Cardiac muscle cell (in vitro differentiated cells and primary cell): ENCODE measurements around the gene HTR5A. TPM values are rescaled to one million over a fixed set of nuclear protein-coding genes. Genes with fewer than 3 reads are reported as not detected.

ENCODE experiments used
- DNase-seq, 2 donors: peaks; one replicate each; pipeline versions ENCODE4 v3.0.0 to v3.0.0-alpha.2; 2010 to 2017; ENCODE audit warnings: low read depth in 1 of 2, low spot score in 1 of 2
- H3K27ac ChIP-seq: fragments of 200-600 bp; sonication (generic); 2 replicates; pipeline ENCODE4 v1.5.1; 2016
- H3K27me3 ChIP-seq: fragments of 200-600 bp; sonication (generic); 2 replicates; pipeline ENCODE4 v1.6.0; 2016; ENCODE audit warnings: control low read depth
- H3K36me3 ChIP-seq: fragments of 200-600 bp; sonication (generic); 2 replicates; pipeline ENCODE4 v1.5.1; 2016; ENCODE audit warnings: control low read depth
- H3K4me1 ChIP-seq: fragments of 200-600 bp; sonication (generic); 2 replicates; pipeline ENCODE4 v1.8.1; 2017; ENCODE audit warnings: low read depth, mild to moderate bottlenecking, mixed run types
- H3K4me3 ChIP-seq: fragments of 200-600 bp; sonication (generic); 2 replicates; pipeline ENCODE4 v1.5.1; 2016; ENCODE audit warnings: mild to moderate bottlenecking
- H3K9me3 ChIP-seq: fragments of 200-600 bp; sonication (generic); 2 replicates; pipeline ENCODE4 v1.5.1; 2017; ENCODE audit warnings: low read depth, mild to moderate bottlenecking, control low read depth
- polyA plus RNA-seq: library from polyadenylated mRNA; unstranded; fragments of >200 nt; fragmentation: Nextera tagmentation; extraction: Ambion mirVana; gene quantifications from 2 replicates; pipeline ENCODE4 v1.2.1, GENCODE V29; 2016
- total RNA-seq: library from RNA; depleted of rRNA; stranded (reverse); fragments of >200 nt; gene quantifications from 2 replicates; pipeline ENCODE4 v1.2.3, GENCODE V29; 2016
- TF ChIP-seq, protein P1 (sequence below): IDR thresholded peaks from 2 replicates; pipeline ENCODE4 v1.5.1; 2012; ENCODE audit warnings: low read depth, mild to moderate bottlenecking, low read length

The HTR5A gene
- total and polyA plus RNA-seq, 2 experiments from 2014 or later = not detected

- no peak overlapping the region for H3K4me3 ChIP-seq
- TF ChIP-seq, protein P1, sequence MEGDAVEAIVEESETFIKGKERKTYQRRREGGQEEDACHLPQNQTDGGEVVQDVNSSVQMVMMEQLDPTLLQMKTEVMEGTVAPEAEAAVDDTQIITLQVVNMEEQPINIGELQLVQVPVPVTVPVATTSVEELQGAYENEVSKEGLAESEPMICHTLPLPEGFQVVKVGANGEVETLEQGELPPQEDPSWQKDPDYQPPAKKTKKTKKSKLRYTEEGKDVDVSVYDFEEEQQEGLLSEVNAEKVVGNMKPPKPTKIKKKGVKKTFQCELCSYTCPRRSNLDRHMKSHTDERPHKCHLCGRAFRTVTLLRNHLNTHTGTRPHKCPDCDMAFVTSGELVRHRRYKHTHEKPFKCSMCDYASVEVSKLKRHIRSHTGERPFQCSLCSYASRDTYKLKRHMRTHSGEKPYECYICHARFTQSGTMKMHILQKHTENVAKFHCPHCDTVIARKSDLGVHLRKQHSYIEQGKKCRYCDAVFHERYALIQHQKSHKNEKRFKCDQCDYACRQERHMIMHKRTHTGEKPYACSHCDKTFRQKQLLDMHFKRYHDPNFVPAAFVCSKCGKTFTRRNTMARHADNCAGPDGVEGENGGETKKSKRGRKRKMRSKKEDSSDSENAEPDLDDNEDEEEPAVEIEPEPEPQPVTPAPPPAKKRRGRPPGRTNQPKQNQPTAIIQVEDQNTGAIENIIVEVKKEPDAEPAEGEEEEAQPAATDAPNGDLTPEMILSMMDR = no peak
- no peaks in the 10 kb centered on the region for H3K4me1 ChIP-seq
- H3K9me3 ChIP-seq = no peaks in the 10 kb centered on the region
- H3K27me3 ChIP-seq = no peaks in the 10 kb centered on the region
- H3K36me3 ChIP-seq = no peaks in the 10 kb centered on the region
- H3K27ac ChIP-seq = no peak overlapping the region
- no peak for DNase-seq
These were observed 59.1 kb downstream of the HTR5A start for GRCh38 chr7:155129186-155129585.

DNA sequence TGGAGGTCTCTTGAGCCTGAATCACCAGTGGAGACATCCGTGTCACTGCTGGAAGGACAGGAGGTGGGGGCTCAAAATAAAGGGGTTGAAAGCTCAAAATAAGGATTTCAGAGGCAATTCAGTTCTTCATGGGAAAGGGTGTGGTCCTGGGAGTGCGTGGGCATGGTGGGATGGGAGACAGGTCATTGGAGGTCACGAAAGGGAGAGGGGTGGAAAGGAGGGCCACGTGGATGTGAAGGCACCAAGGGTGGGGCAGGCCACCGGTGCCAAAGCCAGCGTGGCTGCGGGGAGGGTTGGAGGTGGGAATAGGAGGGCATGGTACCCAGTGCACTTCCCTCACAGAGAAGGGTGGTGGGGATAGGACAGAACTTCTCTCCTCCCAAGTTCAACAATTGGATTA lies 59.7 kb downstream of the HTR5A start:
- H3K27ac ChIP-seq = no peak overlapping the region
- no peaks in the 10 kb centered on the region for H3K4me1 ChIP-seq
- no peaks in the 10 kb centered on the region for H3K36me3 ChIP-seq
- no peak overlapping the region for H3K4me3 ChIP-seq
- no peaks in the 10 kb centered on the region for H3K9me3 ChIP-seq
- no peaks in the 10 kb centered on the region for H3K27me3 ChIP-seq
- no peak for DNase-seq
- TF ChIP-seq, protein P1 = no peak

DNA sequence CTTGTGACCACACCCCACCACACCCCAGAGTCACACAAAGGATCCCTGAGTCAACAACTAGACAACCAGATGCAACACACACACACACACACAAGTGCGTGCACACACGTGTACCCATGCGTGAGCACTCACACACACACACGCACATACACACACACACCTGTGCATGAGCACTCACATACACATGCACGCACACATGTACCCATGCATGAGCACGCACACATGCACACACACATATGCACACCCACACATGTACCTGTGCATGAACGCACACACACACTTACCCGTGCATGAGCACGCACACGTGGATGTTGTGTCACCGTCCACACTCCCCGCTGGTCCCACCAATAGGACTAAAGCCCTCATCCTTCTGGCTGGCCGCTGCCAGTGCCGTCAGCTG lies 60.4 kb downstream of the HTR5A start:
- no peaks in the 10 kb centered on the region for H3K36me3 ChIP-seq
- no peaks in the 10 kb centered on the region for H3K27me3 ChIP-seq
- H3K4me3 ChIP-seq = no peak overlapping the region
- TF ChIP-seq, protein P1 = no peak
- no peak overlapping the region for H3K27ac ChIP-seq
- no peak for DNase-seq
- H3K9me3 ChIP-seq = no peaks in the 10 kb centered on the region
- H3K4me1 ChIP-seq = no peaks in the 10 kb centered on the region

DNA sequence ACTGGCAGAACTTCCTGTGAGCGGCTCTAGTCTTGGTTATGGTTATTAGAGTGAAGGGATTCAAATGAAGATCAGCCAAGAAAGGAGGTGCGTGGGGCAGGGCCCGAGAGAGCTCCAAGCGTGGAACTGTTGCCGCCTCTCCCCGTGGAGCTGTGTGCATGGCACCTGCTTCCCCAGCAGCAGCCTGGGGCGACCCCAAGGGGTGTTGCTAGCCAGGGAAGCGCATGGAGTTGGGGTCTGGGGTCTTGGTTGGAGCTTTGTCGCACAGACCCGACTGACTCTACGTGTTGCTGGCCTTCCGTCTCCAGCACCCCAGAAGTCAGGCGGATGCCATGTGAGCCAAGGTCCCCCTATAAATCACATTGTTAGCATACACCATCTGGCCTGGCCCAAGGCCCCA lies 61.0 kb downstream of the HTR5A start:
- no peak overlapping the region for H3K27ac ChIP-seq
- H3K27me3 ChIP-seq = no peaks in the 10 kb centered on the region
- TF ChIP-seq, protein P1 = no peak
- no peaks in the 10 kb centered on the region for H3K9me3 ChIP-seq
- no peak overlapping the region for H3K4me3 ChIP-seq
- no peaks in the 10 kb centered on the region for H3K4me1 ChIP-seq
- H3K36me3 ChIP-seq = no peaks in the 10 kb centered on the region
- DNase-seq = no peak

DNA sequence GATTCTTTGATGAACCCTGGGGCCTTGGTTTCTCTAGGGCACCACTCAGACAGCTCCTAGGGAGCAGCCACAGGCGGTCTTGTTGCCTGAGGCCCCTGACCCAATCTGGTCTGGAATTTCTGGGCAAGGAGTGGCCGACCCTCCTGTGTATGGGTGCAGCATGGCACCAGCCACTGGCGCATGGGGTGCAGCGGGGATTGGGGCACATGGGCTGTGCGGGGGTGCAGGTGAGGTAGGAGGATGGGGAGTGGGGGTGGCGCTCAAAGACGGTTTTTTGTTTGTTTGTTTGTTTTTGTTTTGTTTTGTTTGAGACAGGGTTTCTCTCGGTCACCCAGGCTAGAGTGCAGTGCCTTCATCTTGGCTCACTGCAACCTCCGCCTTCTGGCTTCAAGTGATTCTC lies 62.3 kb downstream of the HTR5A start:
- Histone ChIP-seq H3K4me3 (no peak overlapping the region), H3K27ac (no peak overlapping the region), H3K27me3 (no peaks in the 10 kb centered on the region), H3K9me3 (no peaks in the 10 kb centered on the region), H3K4me1 (no peaks in the 10 kb centered on the region), H3K36me3 (no peaks in the 10 kb centered on the region)
- DNase-seq = no peak
- TF ChIP-seq, protein P1 = no peak

DNA sequence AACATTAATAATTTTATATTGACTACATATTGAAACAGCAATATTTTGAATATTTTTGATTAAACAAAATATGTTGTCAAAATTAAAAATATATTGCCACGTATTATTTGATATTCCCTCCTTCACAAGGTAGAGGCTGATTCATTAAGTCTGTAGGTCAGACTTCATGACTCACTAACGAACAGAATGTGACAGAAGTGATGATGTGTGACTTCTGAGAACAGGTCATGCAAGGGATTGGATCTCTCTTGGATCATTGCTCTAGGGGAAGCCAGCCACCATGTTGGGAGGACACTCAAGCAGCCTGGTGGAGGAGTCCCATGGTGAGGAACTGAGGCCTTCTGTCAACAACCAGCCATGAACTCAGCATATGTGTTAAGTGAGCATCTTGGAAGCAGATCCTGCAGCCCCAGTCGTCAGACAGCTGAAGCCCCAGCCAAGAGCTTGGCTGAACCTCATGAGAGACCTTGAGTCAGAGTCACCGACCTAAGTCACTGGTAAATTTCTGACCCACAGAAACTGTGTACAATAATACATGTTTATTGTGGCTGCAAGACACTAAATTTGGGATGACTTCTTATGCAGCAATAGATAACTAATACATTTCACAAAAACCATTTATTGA lies 66.6 kb downstream of the HTR5A start:
- Histone ChIP-seq H3K4me3 (no peak overlapping the region), H3K27me3 (no peaks in the 10 kb centered on the region), H3K27ac (no peak overlapping the region), H3K36me3 (no peaks in the 10 kb centered on the region), H3K4me1 (no peaks in the 10 kb centered on the region), H3K9me3 (no peaks in the 10 kb centered on the region)
- TF ChIP-seq, protein P1 = no peak
- no peak for DNase-seq
